ENCODE results near the gene ZFHX3. TPM values are rescaled to one million over a fixed set of nuclear protein-coding genes. Genes with fewer than 3 reads are reported as not detected.

ZFHX3 gene
- total and polyA plus RNA-seq, 2 donors (not counting 1 experiment from before 2014, with no cell fraction given) = 0.54 to 6.6 TPM

- H3K27ac ChIP-seq (ENCODE audit: low read length in 2 of 2) = no peak overlapping the region
- no peak overlapping the region for H3K9ac ChIP-seq (ENCODE audit: low read length)
- no peak overlapping the region for H2AFZ ChIP-seq (ENCODE audit: insufficient read depth, low read depth, low read length, poor library complexity, severe bottlenecking)
- no peak overlapping the region for H3K4me2 ChIP-seq (replicated peaks; ENCODE audit: low read depth, low read length, poor library complexity, severe bottlenecking)
- H3K4me1 ChIP-seq (ENCODE audit: control insufficient read depth in 2 of 2, insufficient read depth in 2 of 2, low read length in 2 of 2) = no peaks in the 10 kb centered on the region
- no peak overlapping the region for H3K4me3 Mint-ChIP-seq
- no peak overlapping the region for H3K4me3 ChIP-seq (ENCODE audit: control extremely low read depth in 1 of 5, extremely low read depth in 1 of 5, insufficient read depth in 1 of 5, low read depth in 2 of 5, low read length in 4 of 5)
- no peaks in the 10 kb centered on the region for H3K9me3 Mint-ChIP-seq (ENCODE audit: insufficient read depth)
- H3K27me3 ChIP-seq (replicated peaks in 1 of 4; ENCODE audit: control extremely low read depth in 1 of 4, control insufficient read depth in 3 of 4, insufficient read depth in 4 of 4, low read length in 3 of 4) = no peaks in the 10 kb centered on the region
- TF ChIP-seq EZH2 (IDR thresholded peaks at IDR 0.05; ENCODE audit: borderline replicate concordance, insufficient read depth, low read depth, low read length, poor library complexity, severe bottlenecking) (no peak), CTCF (IDR thresholded peaks at IDR 0.05) (no peak)
- 92% methylated on average over 20 of the region's 32 CpGs for WGBS (ENCODE audit: insufficient coverage)
- ChIA-PET CTCF (no interaction called here), POLR2A (no interaction called here)
- no peaks in the 10 kb centered on the region for H4K20me1 ChIP-seq (ENCODE audit: control insufficient read depth, insufficient read depth, low read length, poor library complexity, severe bottlenecking)
- H3K27ac Mint-ChIP-seq = no peak overlapping the region
- DNase-seq (no peak), ATAC-seq (ENCODE audit: low read depth) (no peak)
- no peaks in the 10 kb centered on the region for H3K9me3 ChIP-seq (ENCODE audit: control extremely low read depth in 1 of 3, control insufficient read depth in 2 of 3, insufficient read depth in 1 of 3, low read length in 2 of 3)
- no peaks in the 10 kb centered on the region for H3K79me2 ChIP-seq (ENCODE audit: control insufficient read depth, insufficient read depth, low read length)
- intact Hi-C loops (cut with micrococcal nuclease) = no loop called here
- no peaks in the 10 kb centered on the region for H3K4me1 Mint-ChIP-seq
- peaks cover 6% of the 10 kb centered on the region for H3K27me3 Mint-ChIP-seq
- no peaks in the 10 kb centered on the region for H3K36me3 ChIP-seq (replicated peaks in 1 of 2; ENCODE audit: control extremely low read depth in 1 of 2, control insufficient read depth in 1 of 2, extremely low read depth in 1 of 2, insufficient read depth in 2 of 2, low read length in 1 of 2)
Observed at GRCh38 chr16:73093146-73094144, 45.5 kb upstream of the ZFHX3 start.

GRCh38 chr16:73092236-73092781, 44.4 kb upstream of the ZFHX3 start:
- Histone ChIP-seq H3K9ac (ENCODE audit: low read length) (no peak overlapping the region), H3K4me2 (replicated peaks; ENCODE audit: low read depth, low read length, poor library complexity, severe bottlenecking) (no peak overlapping the region), H3K4me3 (ENCODE audit: control extremely low read depth in 1 of 5, extremely low read depth in 1 of 5, insufficient read depth in 1 of 5, low read depth in 2 of 5, low read length in 4 of 5) (no peak overlapping the region), H3K36me3 (replicated peaks in 1 of 2; ENCODE audit: control extremely low read depth in 1 of 2, control insufficient read depth in 1 of 2, extremely low read depth in 1 of 2, insufficient read depth in 2 of 2, low read length in 1 of 2) (no peaks in the 10 kb centered on the region), H3K9me3 (ENCODE audit: control extremely low read depth in 1 of 3, control insufficient read depth in 2 of 3, insufficient read depth in 1 of 3, low read length in 2 of 3) (no peaks in the 10 kb centered on the region), H3K27me3 (replicated peaks in 1 of 4; ENCODE audit: control extremely low read depth in 1 of 4, control insufficient read depth in 3 of 4, insufficient read depth in 4 of 4, low read length in 3 of 4) (no peaks in the 10 kb centered on the region), H4K20me1 (ENCODE audit: control insufficient read depth, insufficient read depth, low read length, poor library complexity, severe bottlenecking) (no peaks in the 10 kb centered on the region), H3K79me2 (ENCODE audit: control insufficient read depth, insufficient read depth, low read length) (no peaks in the 10 kb centered on the region), H3K4me1 (ENCODE audit: control insufficient read depth in 2 of 2, insufficient read depth in 2 of 2, low read length in 2 of 2) (no peaks in the 10 kb centered on the region), H3K27ac (ENCODE audit: low read length in 2 of 2) (no peak overlapping the region), H2AFZ (ENCODE audit: insufficient read depth, low read depth, low read length, poor library complexity, severe bottlenecking) (no peak overlapping the region)
- H3K9me3 Mint-ChIP-seq (ENCODE audit: insufficient read depth) = no peaks in the 10 kb centered on the region
- intact Hi-C loops (cut with micrococcal nuclease) = no loop called here
- no peak for TF ChIP-seq EZH2 (IDR thresholded peaks at IDR 0.05; ENCODE audit: borderline replicate concordance, insufficient read depth, low read depth, low read length, poor library complexity, severe bottlenecking)
- TF ChIP-seq CTCF (IDR thresholded peaks at IDR 0.05) = no peak
- ATAC-seq (ENCODE audit: low read depth) (no peak), DNase-seq (no peak)
- no peak overlapping the region for H3K27ac Mint-ChIP-seq
- peaks cover 3% of the 10 kb centered on the region for H3K27me3 Mint-ChIP-seq
- ChIA-PET POLR2A (no interaction called here), CTCF (no interaction called here)
- no peak overlapping the region for H3K4me3 Mint-ChIP-seq
- WGBS (ENCODE audit: insufficient coverage) = 81% methylated on average over 13 of the region's 16 CpGs
- no peaks in the 10 kb centered on the region for H3K4me1 Mint-ChIP-seq

Data from B cell (primary cell).